CD4-positive, alpha-beta T cell treated with Interleukin-12 subunit alpha and Interleukin-12 subunit beta, for 1 hour (primary cell): ENCODE data around the gene MYL10.

ENCODE experiments used
- DNase-seq: peaks from one replicate; pipeline ENCODE4 v3.0.0-alpha.2; 2020

MYL10 gene

DNA sequence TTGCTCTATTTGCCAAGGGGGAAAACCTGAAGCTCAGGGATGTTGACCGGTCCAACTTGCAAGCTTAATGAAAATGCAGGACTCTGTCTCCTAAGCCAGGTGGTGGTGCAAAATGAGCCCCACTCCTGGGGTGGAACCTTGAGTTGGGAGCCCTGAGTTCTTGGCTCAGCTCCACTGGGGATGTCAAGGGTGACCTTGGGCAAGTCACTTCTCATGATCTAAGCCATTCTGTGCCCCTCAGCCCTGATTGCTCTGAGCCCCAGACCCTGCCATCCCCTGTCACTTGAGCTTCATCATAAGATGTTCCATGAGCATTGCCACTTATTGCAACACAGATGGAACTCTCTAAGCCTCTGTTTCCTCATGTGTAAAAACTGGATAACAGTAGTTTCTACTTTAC lies 33.9 kb downstream of the MYL10 start:
- DNase-seq, result no peak

DNA sequence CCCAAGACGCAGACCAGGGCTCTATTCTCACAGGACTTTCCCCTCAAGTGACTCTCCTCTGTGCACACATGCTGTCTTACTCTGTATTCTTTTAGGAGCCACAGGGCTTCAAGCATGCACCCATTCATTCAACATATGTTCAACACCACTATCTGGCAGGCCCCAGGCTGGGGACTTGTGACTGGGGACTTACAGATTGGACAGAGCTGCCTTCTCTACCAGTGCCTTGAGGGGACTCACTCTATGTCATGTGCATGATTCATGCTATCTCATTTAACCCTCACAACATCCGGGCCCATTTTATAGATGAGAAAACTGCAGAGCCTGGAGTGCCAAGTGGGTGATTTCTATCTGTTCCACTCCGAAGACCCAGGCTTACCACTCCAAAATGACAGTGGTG lies 34.3 kb downstream of the MYL10 start:
- no peak for DNase-seq

DNA sequence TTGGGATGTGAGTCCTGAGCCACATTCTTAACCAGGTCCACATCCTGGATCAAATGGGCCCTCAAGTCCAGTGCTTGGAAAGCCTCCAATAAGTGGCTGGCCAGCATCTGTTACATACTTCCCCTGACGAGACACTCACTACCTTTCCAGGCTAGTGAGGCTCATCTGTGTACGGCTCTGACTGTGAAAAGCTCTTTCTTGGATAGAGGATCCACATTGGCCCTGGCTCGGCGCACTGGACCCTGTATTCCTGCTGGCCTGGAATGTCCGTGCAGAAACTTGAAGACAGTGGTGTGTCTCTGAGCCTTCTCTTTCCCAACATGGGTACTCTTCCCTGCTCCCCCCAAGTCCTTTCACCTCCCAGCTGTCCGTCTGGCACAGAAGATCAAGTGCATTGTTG lies 35.5 kb downstream of the MYL10 start:
- DNase-seq, result no peak

DNA sequence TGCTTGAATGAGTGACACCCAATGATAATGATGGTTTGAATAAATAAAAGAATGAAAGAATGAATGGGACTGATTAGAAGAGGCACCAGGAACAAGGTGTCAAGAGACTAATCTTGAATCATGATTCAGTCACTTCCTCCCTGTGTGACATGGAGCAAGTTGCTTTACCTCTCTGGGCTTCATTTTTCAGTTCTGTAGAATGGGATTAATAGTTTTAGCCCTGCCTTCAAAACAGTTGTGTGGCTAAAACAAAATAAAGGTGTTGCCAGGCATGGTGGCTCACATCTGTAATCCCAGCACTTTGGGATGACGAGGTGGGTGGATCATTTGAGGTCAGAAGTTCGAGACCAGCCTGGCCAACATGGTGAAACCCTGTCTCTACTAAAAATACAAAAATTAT lies 37.6 kb downstream of the MYL10 start:
- DNase-seq, result no peak

DNA sequence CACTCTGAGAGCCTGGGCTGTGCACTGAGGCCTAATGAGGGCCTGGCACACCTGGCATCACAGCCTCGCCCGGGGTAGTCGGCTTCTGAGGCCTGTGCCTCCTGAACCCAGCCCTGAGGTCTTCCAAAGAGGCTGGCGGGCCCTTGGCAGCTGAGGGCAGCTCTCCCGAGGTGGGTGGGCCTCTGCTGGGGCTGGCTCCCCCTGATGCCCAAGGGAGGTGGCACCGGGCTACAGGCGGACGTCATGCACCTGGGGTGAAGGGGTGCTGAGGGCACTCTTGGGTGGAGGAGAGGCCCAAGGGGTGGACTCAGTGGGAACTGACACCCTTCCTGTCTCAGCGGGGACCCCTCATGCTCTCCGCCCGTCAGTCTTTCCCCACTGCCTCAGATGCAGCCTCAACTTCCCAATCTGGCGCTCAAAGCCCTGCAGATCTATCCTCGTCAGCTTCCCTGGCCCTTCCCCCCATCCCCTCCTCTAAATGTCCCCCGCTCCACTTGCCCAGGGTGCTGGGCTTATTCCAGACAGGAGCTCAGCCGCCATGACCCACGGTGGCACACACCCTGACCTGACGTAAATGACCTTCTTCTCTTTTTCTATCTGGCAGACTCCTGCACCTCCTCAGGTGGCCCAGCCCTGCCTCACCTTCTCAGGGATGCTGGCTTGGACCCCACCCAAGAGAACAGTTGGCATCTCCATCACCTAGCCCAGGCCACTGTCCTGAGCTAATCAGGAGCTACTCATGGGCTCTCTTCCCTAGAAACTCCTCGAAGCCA lies 38.2 kb downstream of the MYL10 start:
- no peak for DNase-seq

GRCh38 chr7:101589976-101590662 lies 39.0 kb downstream of the MYL10 start:
- no peak for DNase-seq

- no peak for DNase-seq
These were observed 40.0 kb downstream of the MYL10 start for GRCh38 chr7:101589052-101589451.

GRCh38 chr7:101588131-101588935 lies 40.8 kb downstream of the MYL10 start:
- DNase-seq, result no peak

- DNase-seq, result no peak
These were observed 42.0 kb downstream of the MYL10 start for GRCh38 chr7:101586906-101587677.

DNA sequence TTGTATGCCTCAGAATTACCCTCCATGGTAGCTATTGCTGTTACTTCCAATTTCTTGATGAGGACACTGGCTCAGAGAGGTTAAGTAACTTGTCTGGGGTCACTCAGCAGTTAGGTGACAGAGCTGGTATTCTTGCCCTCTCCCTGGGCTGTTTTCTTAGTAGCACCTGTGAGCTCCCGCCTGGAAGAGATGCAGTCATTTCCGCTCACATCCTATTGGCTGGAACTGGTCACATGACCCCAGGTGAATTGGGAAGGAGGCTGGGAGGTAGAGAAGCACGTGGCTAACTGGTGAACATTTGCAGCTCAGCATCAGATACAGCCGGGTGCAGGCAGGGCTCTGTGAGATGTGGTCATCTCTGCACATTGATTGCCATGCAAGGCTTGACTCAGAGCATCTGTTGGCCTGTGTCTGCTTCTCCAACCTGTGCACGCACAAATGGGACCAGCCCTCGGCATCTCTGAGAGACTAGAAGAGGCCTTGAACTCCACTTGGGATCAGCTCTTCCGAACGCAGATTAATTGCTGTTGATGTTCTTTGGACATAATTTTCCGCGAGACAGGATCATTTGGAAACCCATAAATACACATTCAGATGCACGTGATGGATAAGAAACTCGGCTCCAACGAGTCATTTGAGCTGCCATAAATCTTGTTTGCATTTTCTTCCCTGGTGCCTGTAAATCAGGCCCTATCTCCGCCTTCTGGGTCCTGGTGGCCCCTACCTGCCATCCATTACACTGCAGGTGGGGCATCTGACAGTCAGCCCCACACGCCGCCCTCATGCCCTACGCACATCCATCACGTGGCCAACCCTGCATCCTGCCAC lies 42.8 kb downstream of the MYL10 start:
- DNase-seq, result no peak

- DNase-seq, result no peak
These were observed 46.1 kb downstream of the MYL10 start for GRCh38 chr7:101582971-101583370.

- no peak for DNase-seq
These were observed 47.2 kb downstream of the MYL10 start for GRCh38 chr7:101581891-101582290.

GRCh38 chr7:101580596-101580995 lies 48.5 kb downstream of the MYL10 start:
- DNase-seq, result no peak

GRCh38 chr7:101578552-101578951 lies 50.5 kb downstream of the MYL10 start:
- DNase-seq, result no peak

GRCh38 chr7:101576998-101577397 lies 52.1 kb downstream of the MYL10 start:
- no peak for DNase-seq

DNA sequence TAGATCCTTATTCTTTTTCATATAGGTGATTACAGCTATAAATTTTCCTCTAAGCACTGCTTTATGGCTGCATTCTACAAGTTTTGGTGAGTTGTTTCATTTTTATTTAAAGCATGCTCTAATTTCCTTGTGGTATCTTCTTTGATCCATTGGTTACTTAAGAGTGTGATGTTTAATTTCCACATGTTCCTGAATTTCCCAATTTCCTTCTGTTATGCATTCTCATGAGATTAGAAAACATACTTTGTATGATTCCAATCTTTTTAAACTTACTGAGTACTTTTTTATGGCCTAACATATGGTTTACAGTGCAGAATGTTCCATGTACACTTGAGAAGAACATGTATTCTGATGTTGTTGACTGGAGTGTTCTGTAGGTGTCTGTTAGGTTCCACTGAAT lies 53.4 kb downstream of the MYL10 start:
- no peak for DNase-seq

GRCh38 chr7:101575168-101575567 lies 53.9 kb downstream of the MYL10 start:
- no peak for DNase-seq

GRCh38 chr7:101572156-101572555 lies 56.9 kb downstream of the MYL10 start:
- DNase-seq, result no peak

- no peak for DNase-seq
These were observed 61.9 kb downstream of the MYL10 start for GRCh38 chr7:101567230-101567629.

DNA sequence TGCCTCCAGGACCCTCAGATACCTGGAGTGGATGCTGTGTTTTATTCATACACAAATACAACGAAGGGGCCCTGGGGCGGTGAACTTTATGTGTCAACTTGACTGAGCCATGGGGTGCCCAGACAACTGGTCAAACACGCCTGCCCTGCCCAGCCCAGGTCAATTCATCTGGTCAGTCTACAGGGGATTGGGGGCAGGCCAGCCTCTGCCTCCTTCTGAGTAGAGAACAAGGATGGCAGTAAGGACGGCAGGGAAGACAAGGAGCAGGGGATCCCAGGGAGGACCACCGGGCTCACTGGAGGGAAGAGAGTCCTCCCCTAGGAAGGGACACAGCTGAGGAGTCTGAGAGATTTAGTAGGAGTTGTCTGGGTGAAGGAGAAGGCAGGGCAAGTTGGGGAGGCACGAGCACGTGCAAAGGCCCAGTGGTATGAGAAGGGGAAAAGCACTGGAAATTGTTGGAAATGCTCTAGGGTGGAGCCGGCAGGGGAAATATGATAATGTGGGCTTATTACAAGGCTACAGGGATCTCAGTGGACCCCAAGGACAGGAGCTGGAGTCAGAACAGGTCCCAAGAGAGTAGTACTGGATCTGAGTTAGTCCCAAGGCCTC lies 63.4 kb downstream of the MYL10 start:
- DNase-seq, result no peak

DNA sequence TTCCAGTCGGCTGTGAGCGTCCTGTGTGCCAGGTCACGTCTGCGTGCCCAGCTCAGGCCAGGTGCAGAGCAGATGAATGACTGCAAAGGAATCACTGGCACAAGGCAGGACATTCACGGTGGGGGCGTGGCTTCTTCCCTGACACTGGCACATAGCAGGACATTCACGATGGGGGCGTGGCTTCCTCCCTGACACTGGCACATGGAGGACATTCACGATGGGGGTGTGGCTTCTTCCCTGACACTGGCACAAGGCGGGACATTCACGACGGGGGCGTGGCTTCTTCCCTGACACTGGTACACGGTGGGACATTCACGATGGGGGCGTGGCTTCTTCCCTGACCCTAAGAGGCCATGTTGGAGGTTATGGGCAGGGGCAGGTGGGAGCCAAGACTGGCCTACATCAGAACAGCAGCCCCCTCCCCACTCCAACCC lies 64.3 kb downstream of the MYL10 start:
- no peak for DNase-seq
